WTC11 (cell line): ENCODE measurements around the gene CELF4.

ENCODE experiments used
- AFF4 ChIP-seq: sonication (generic); formaldehyde crosslinking; IDR thresholded peaks from 2 replicates; pipeline ENCODE4 v1.8.1; 2023; ENCODE audit warnings: mild to moderate bottlenecking, missing genetic modification reagents, borderline replicate concordance
- GRHL2 ChIP-seq: fragments of 250-450 bp; sonication (Bioruptor Pico); IDR thresholded peaks from 2 replicates; pipeline ENCODE4 v1.8.0; 2022; ENCODE audit warnings: mild to moderate bottlenecking, moderate library complexity; ENCODE audit not compliant: insufficient replicate concordance, severe bottlenecking
- NR2C2 ChIP-seq: sonication (generic); formaldehyde crosslinking; IDR thresholded peaks from 2 replicates; pipeline ENCODE4 v1.8.0; 2022; ENCODE audit warnings: mild to moderate bottlenecking, missing genetic modification reagents
- SP1 ChIP-seq: sonication (generic); formaldehyde crosslinking; conservative IDR thresholded peaks from 2 replicates; pipeline ENCODE4 v1.8.1; 2022; ENCODE audit warnings: missing genetic modification reagents
- USF1 ChIP-seq: sonication (generic); formaldehyde crosslinking; IDR thresholded peaks from 2 replicates; pipeline ENCODE4 v1.8.0; 2022; ENCODE audit warnings: mild to moderate bottlenecking, missing genetic modification reagents
- ZNF121 ChIP-seq: sonication (generic); formaldehyde crosslinking; IDR thresholded peaks from 2 replicates; pipeline ENCODE4 v1.8.0; 2023; ENCODE audit warnings: missing genetic modification reagents
- TF ChIP-seq, protein P1 (sequence below): fragments of 200-600 bp; IDR thresholded peaks from 2 replicates; pipeline ENCODE4 v1.8.0; 2022; ENCODE audit warnings: antibody characterized with exemption
- TF ChIP-seq, protein P2 (sequence below): sonication (generic); formaldehyde crosslinking; IDR thresholded peaks from 2 replicates; pipeline ENCODE4 v1.8.0; 2022; ENCODE audit warnings: mild to moderate bottlenecking, missing genetic modification reagents
- TF ChIP-seq, protein P3 (sequence below): fragments of 250-450 bp; sonication (Bioruptor Pico); IDR thresholded peaks from 2 replicates; pipeline ENCODE4 v1.8.0; 2021; ENCODE audit warnings: mild to moderate bottlenecking

GRCh38 chr18:37258819-37259218 is 306.8 kb downstream of the CELF4 start:
- no peak for TF ChIP-seq USF1 (CRISPR knock-in tag)
- TF ChIP-seq AFF4 (CRISPR knock-in tag) = no peak
- TF ChIP-seq, protein P1, sequence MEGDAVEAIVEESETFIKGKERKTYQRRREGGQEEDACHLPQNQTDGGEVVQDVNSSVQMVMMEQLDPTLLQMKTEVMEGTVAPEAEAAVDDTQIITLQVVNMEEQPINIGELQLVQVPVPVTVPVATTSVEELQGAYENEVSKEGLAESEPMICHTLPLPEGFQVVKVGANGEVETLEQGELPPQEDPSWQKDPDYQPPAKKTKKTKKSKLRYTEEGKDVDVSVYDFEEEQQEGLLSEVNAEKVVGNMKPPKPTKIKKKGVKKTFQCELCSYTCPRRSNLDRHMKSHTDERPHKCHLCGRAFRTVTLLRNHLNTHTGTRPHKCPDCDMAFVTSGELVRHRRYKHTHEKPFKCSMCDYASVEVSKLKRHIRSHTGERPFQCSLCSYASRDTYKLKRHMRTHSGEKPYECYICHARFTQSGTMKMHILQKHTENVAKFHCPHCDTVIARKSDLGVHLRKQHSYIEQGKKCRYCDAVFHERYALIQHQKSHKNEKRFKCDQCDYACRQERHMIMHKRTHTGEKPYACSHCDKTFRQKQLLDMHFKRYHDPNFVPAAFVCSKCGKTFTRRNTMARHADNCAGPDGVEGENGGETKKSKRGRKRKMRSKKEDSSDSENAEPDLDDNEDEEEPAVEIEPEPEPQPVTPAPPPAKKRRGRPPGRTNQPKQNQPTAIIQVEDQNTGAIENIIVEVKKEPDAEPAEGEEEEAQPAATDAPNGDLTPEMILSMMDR = no peak
- TF ChIP-seq SP1 = no peak
- TF ChIP-seq GRHL2 (CRISPR knock-in tag) = no peak
- TF ChIP-seq ZNF121 (CRISPR knock-in tag) = no peak
- no peak for TF ChIP-seq NR2C2 (CRISPR knock-in tag)
- TF ChIP-seq, protein P2, sequence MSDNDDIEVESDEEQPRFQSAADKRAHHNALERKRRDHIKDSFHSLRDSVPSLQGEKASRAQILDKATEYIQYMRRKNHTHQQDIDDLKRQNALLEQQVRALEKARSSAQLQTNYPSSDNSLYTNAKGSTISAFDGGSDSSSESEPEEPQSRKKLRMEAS (CRISPR knock-in tag) = no peak
- TF ChIP-seq, protein P3, sequence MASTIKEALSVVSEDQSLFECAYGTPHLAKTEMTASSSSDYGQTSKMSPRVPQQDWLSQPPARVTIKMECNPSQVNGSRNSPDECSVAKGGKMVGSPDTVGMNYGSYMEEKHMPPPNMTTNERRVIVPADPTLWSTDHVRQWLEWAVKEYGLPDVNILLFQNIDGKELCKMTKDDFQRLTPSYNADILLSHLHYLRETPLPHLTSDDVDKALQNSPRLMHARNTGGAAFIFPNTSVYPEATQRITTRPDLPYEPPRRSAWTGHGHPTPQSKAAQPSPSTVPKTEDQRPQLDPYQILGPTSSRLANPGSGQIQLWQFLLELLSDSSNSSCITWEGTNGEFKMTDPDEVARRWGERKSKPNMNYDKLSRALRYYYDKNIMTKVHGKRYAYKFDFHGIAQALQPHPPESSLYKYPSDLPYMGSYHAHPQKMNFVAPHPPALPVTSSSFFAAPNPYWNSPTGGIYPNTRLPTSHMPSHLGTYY = no peak
